Endothelial cell (in vitro differentiated cells): ENCODE results near the gene CEP152. TPM values are rescaled to one million over a fixed set of nuclear protein-coding genes. Genes with fewer than 3 reads are reported as not detected.

ENCODE experiments used
- DNase-seq: peaks from one replicate; pipeline ENCODE4 v3.0.0; 2021; ENCODE audit warnings: low spot score
- H3K27ac Mint-ChIP-seq: one replicate; pipeline ENCODE4 v1.8.0; 2021; ENCODE audit warnings: mixed read lengths, inconsistent platforms; ENCODE audit not compliant: unreplicated experiment
- H3K27me3 Mint-ChIP-seq: one replicate; pipeline ENCODE4 v1.8.0; 2021; ENCODE audit warnings: mild to moderate bottlenecking, moderate library complexity, mixed read lengths, inconsistent platforms; ENCODE audit not compliant: unreplicated experiment
- H3K36me3 Mint-ChIP-seq: one replicate; pipeline ENCODE4 v1.8.0; 2021; ENCODE audit warnings: mild to moderate bottlenecking, low read depth, mixed read lengths, inconsistent platforms; ENCODE audit not compliant: unreplicated experiment
- H3K4me1 Mint-ChIP-seq: one replicate; pipeline ENCODE4 v1.8.0; 2021; ENCODE audit warnings: mild to moderate bottlenecking, mixed read lengths, inconsistent platforms; ENCODE audit not compliant: unreplicated experiment
- H3K4me3 Mint-ChIP-seq: one replicate; pipeline ENCODE4 v1.8.0; 2021; ENCODE audit warnings: mild to moderate bottlenecking, mixed read lengths, inconsistent platforms; ENCODE audit not compliant: unreplicated experiment
- H3K9me3 Mint-ChIP-seq: one replicate; pipeline ENCODE4 v1.8.0; 2021; ENCODE audit warnings: mixed read lengths, inconsistent platforms; ENCODE audit not compliant: unreplicated experiment
- CTCF ChIP-seq: fragments of 200-600 bp; sonication (generic); IDR thresholded peaks from one replicate; pipeline ENCODE4 v1.5.0; 2021; ENCODE audit warnings: antibody characterized with exemption; ENCODE audit not compliant: unreplicated experiment
- total RNA-seq: library from RNA; stranded (reverse); fragmentation: NEBNext Ultra II Directional; extraction: Animal tissue kit (Norgen Biotek cat#: 25700); gene quantifications from one replicate; pipeline ENCODE4 v1.2.1, GENCODE V29; 2021; ENCODE audit not compliant: unreplicated experiment

CEP152 gene
- total RNA-seq, 1 donor from 2014 or later = 4.7 TPM

DNA sequence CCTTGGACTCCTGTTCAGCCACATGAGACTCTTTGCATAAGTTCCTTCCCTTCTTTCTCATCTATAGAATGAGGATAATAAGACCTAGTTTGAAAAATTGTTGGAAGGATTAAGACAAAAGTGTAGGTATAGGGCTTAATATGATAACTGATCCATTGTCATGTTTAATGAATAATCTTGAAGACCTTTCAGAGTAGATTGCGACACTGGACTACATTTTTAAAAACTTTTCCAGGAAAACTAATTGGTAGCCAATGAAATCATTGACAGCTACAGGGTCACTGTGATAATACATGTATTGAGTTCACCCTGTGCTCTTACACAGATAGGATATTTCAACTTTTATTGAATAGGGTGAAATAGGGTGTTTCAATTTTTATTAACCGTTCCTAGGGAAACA lies 86.9 kb downstream of the CEP152 start:
- peaks cover 29% of the 10 kb centered on the region for H3K4me1 Mint-ChIP-seq
- no peaks in the 10 kb centered on the region for H3K27me3 Mint-ChIP-seq
- H3K9me3 Mint-ChIP-seq = no peaks in the 10 kb centered on the region
- no peak overlapping the region for H3K4me3 Mint-ChIP-seq
- no peak for DNase-seq
- no peak for TF ChIP-seq CTCF
- no peaks in the 10 kb centered on the region for H3K36me3 Mint-ChIP-seq
- no peak overlapping the region for H3K27ac Mint-ChIP-seq

GRCh38 chr15:48722764-48723661 lies 87.9 kb downstream of the CEP152 start:
- DNase-seq = no peak
- H3K27ac Mint-ChIP-seq = no peak overlapping the region
- no peaks in the 10 kb centered on the region for H3K36me3 Mint-ChIP-seq
- no peaks in the 10 kb centered on the region for H3K9me3 Mint-ChIP-seq
- TF ChIP-seq CTCF = no peak
- H3K4me3 Mint-ChIP-seq = no peak overlapping the region
- no peaks in the 10 kb centered on the region for H3K27me3 Mint-ChIP-seq
- H3K4me1 Mint-ChIP-seq = peaks cover 20% of the 10 kb centered on the region

DNA sequence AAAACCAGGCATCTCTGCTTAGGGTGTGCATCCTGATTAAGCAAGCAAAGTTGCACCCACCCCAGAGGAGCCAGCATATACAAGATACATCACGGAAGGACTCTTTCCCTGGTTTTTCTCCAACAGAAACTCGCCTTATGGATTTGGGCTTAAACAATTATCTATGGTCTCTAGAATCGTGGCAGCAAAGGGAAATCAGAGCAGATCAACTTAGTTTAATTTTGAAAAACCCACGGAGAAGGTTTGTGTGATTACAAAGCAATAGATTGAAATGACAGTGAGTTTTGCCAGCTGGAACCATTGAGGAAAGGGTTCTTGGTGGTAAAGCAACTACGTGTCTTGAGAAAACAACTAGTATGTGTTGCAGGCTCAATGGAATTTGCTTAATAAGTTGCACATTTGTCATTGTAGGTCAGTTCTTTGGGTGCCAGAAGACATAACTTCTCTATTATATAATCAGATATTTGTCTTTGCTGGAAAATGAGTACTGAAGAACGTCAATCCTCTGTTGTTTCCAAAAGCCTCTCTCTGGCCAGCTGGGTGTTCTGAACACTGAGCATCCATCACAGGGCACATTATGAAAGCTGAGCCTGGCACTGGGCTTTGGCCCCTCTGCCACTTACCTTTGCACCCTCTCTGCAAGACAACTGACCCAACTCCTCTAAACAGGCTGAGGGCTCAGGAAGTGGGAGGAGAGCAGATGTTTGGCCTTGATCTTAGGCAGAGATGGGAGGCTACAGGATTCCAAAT lies 89.6 kb downstream of the CEP152 start:
- DNase-seq = no peak
- no peak for TF ChIP-seq CTCF
- peaks cover 19% of the 10 kb centered on the region for H3K4me1 Mint-ChIP-seq
- no peaks in the 10 kb centered on the region for H3K27me3 Mint-ChIP-seq
- H3K4me3 Mint-ChIP-seq = no peak overlapping the region
- peaks cover 2% of the 10 kb centered on the region for H3K36me3 Mint-ChIP-seq
- H3K27ac Mint-ChIP-seq = no peak overlapping the region
- no peaks in the 10 kb centered on the region for H3K9me3 Mint-ChIP-seq

GRCh38 chr15:48720646-48721045 lies 90.2 kb downstream of the CEP152 start:
- no peak overlapping the region for H3K27ac Mint-ChIP-seq
- H3K36me3 Mint-ChIP-seq = peaks cover 6% of the 10 kb centered on the region
- no peak for DNase-seq
- no peaks in the 10 kb centered on the region for H3K9me3 Mint-ChIP-seq
- TF ChIP-seq CTCF = no peak
- H3K27me3 Mint-ChIP-seq = no peaks in the 10 kb centered on the region
- H3K4me3 Mint-ChIP-seq = no peak overlapping the region
- H3K4me1 Mint-ChIP-seq = peaks cover 19% of the 10 kb centered on the region

- DNase-seq = no peak
- Mint-ChIP-seq H3K4me3 (no peak overlapping the region), H3K27ac (no peak overlapping the region), H3K27me3 (no peaks in the 10 kb centered on the region), H3K4me1 (peaks cover 15% of the 10 kb centered on the region), H3K9me3 (no peaks in the 10 kb centered on the region), H3K36me3 (peaks cover 10% of the 10 kb centered on the region)
- TF ChIP-seq CTCF = no peak
These were observed 91.2 kb downstream of the CEP152 start for GRCh38 chr15:48719668-48720067.
